Parathyroid adenoma (tissue), 2 donors: ENCODE data around the gene ADGRV1.
A peak's percentile ranks its signal among the peaks of the same experiment; 100 is the strongest.
"Not testable (repeated sequence)": the region's sequence is repeated elsewhere in the genome, so short reads cannot be mapped to it uniquely, and the experiment has no call there.

Source experiments
- H2AFZ ChIP-seq: fragments of 300-600 bp; sonication (generic); one replicate; pipeline ENCODE4 v1.7.0; 2017; ENCODE audit warnings: antibody characterized with exemption, mild to moderate bottlenecking
- H3K27ac ChIP-seq: fragments of 300-600 bp; sonication (generic); one replicate; pipeline ENCODE4 v1.7.0; 2017
- H3K27me3 ChIP-seq: fragments of 300-600 bp; sonication (generic); one replicate; pipeline ENCODE4 v1.7.0; 2017; ENCODE audit warnings: low read length; ENCODE audit not compliant: control insufficient read depth, insufficient read depth
- H3K36me3 ChIP-seq: fragments of 300-600 bp; sonication (generic); one replicate; pipeline ENCODE4 v1.7.0; 2017; ENCODE audit warnings: low read length; ENCODE audit not compliant: control insufficient read depth, insufficient read depth
- H3K4me1 ChIP-seq: fragments of 300-600 bp; sonication (generic); one replicate; pipeline ENCODE4 v1.7.0; 2017; ENCODE audit warnings: control low read depth
- H3K4me2 ChIP-seq: fragments of 300-600 bp; sonication (generic); one replicate; pipeline ENCODE4 v1.7.0; 2017; ENCODE audit warnings: low read length
- H3K4me3 ChIP-seq: fragments of 300-600 bp; sonication (generic); one replicate; pipeline ENCODE4 v1.7.0; 2017; ENCODE audit warnings: low read depth, low read length
- H3K79me2 ChIP-seq: fragments of 300-600 bp; sonication (generic); one replicate; pipeline ENCODE4 v1.7.0; 2017; ENCODE audit warnings: control low read depth
- H3K9ac ChIP-seq: fragments of 300-600 bp; sonication (generic); one replicate; pipeline ENCODE4 v1.7.0; 2017; ENCODE audit warnings: mild to moderate bottlenecking
- H3K9me3 ChIP-seq: fragments of 300-600 bp; sonication (generic); one replicate; pipeline ENCODE4 v1.7.0; 2017; ENCODE audit warnings: low read length; ENCODE audit not compliant: control insufficient read depth
- TF ChIP-seq, protein P1 (sequence below): fragments of 300-600 bp; sonication (generic); IDR thresholded peaks from one replicate; pipeline ENCODE4 v1.7.0; 2017; ENCODE audit warnings: antibody characterized with exemption, mild to moderate bottlenecking
- donor health status: primary hyperparathyroidism.

ADGRV1 gene

DNA sequence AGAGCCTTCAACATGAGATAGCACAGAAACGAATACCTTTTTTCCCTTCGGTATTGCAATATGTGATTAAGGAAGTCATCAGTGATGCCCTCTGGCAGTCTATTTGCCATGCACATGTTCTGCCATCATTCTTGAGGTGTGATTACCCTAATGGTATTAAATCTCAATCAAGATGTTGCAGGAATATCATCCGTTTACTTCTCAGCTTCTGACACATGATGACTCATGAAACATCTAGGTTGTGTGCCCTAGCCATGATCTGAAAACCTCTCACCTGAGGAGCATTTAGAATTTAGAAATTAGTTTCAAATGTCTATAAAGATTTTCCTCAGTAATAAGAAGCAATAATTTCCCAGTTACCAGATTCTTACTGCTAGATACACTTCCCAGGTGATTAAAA is 209.1 kb downstream of the ADGRV1 start:
- no peak overlapping the region for H3K4me3 ChIP-seq
- no peaks in the 10 kb centered on the region for H3K36me3 ChIP-seq
- H3K27ac ChIP-seq: no peak overlapping the region
- H2AFZ ChIP-seq: no peak overlapping the region
- H3K9ac ChIP-seq: no peak overlapping the region
- H3K79me2 ChIP-seq: no peaks in the 10 kb centered on the region
- H3K4me2 ChIP-seq: no peak overlapping the region
- TF ChIP-seq, protein P1, sequence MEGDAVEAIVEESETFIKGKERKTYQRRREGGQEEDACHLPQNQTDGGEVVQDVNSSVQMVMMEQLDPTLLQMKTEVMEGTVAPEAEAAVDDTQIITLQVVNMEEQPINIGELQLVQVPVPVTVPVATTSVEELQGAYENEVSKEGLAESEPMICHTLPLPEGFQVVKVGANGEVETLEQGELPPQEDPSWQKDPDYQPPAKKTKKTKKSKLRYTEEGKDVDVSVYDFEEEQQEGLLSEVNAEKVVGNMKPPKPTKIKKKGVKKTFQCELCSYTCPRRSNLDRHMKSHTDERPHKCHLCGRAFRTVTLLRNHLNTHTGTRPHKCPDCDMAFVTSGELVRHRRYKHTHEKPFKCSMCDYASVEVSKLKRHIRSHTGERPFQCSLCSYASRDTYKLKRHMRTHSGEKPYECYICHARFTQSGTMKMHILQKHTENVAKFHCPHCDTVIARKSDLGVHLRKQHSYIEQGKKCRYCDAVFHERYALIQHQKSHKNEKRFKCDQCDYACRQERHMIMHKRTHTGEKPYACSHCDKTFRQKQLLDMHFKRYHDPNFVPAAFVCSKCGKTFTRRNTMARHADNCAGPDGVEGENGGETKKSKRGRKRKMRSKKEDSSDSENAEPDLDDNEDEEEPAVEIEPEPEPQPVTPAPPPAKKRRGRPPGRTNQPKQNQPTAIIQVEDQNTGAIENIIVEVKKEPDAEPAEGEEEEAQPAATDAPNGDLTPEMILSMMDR: no peak
- H3K4me1 ChIP-seq: no peaks in the 10 kb centered on the region
- no peaks in the 10 kb centered on the region for H3K27me3 ChIP-seq
- no peaks in the 10 kb centered on the region for H3K9me3 ChIP-seq

DNA sequence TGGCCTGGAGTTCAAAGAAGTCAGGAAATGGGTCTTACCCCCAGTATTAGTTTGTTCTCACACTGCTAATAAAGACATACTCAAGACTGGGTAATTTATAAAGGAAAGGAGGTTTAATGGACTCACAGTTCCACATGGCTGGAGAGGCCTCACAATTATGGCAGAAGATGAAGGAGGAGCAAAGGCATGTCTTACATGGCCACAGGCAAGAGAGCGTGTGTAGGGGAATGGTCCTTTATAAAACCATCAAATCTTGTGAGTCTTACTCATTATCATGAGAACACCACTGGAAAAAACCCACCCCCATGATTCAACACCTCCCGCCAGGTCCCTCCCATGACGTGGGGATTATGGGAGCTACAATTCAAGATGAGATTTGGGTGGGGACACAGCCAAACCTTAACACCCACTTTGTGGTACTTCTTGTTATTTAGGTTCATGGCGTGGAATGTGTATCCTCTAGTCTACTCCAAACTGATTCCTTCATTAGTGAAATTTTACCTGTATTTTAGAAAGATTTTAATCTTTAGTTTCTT is 211.5 kb downstream of the ADGRV1 start:
- not testable (repeated sequence) for H3K27me3 ChIP-seq, H3K4me2 ChIP-seq, H3K27ac ChIP-seq, H3K9me3 ChIP-seq, H3K79me2 ChIP-seq, H3K9ac ChIP-seq, H3K4me3 ChIP-seq, H3K4me1 ChIP-seq, H2AFZ ChIP-seq, H3K36me3 ChIP-seq

DNA sequence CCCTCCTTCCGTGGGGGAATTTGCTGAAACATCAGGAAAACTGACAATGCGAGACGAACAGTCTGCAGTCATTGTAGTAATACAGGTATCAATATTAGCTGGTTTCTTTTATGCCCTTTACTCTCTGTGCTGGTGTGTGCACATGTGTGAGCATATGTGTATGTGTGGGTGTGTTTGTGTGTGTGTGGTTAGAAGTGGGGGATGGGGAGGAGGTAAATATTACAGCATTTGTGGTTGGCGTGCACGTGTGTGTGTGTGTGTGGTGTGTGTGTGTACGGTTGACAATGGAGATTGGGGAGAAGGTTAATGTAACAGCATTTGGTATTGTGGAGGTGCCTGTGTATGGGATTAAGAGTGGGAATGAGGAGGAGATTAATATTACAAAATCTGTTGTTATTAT is 219.4 kb downstream of the ADGRV1 start:
- no peak overlapping the region for H3K27ac ChIP-seq
- H3K36me3 ChIP-seq: no peaks in the 10 kb centered on the region
- H3K9me3 ChIP-seq: no peaks in the 10 kb centered on the region
- no peak overlapping the region for H3K4me3 ChIP-seq
- H3K4me1 ChIP-seq: no peaks in the 10 kb centered on the region
- no peak overlapping the region for H3K9ac ChIP-seq
- H3K4me2 ChIP-seq: no peak overlapping the region
- H2AFZ ChIP-seq: no peak overlapping the region
- TF ChIP-seq, protein P1: no peak
- H3K27me3 ChIP-seq: no peaks in the 10 kb centered on the region
- no peaks in the 10 kb centered on the region for H3K79me2 ChIP-seq

DNA sequence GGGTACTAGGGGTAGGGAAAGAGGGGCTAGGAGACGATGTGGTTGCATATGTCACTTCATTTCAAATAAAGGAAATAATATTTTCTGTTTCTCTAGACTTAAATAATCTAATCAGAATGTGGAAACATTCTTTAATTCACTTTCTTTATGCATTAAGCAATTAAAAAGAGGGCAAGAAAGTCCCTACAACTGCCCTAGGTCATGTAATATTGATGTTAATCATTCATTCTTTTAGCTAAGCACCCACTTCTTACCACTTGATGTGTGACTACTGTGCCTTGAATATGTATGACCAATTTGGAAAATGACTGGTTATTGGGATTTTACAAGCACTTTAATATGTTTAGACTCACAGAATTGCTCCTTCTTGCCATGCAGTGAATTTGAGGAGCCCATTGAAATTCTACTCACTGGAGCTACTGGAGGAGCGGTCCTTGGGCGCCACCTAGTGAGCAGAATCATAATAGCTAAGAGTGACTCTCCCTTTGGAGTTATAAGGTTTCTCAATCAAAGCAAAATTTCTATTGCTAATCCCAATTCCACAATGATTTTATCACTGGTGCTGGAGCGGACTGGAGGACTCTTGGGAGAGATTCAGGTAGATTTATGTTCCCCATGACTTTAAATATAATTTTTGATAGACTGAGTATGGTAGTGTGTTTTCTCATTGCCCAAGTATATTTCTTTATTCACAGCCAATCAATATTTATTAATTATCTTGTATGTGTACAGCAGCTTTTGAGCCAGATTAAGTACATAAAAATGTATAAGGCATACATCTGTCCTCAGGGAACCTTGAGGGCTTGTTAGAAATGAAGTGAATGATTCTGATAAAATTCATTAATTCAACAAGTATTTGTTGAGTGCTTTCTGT is 225.1 kb downstream of the ADGRV1 start:
- Histone ChIP-seq H3K9ac (no peak overlapping the region), H2AFZ (no peak overlapping the region), H3K36me3 (no peaks in the 10 kb centered on the region), H3K27me3 (no peaks in the 10 kb centered on the region), H3K27ac (no peak overlapping the region), H3K4me3 (no peak overlapping the region), H3K4me1 (no peaks in the 10 kb centered on the region), H3K4me2 (no peak overlapping the region), H3K9me3 (no peaks in the 10 kb centered on the region), H3K79me2 (no peaks in the 10 kb centered on the region)
- TF ChIP-seq, protein P1: peak; percentile 87

DNA sequence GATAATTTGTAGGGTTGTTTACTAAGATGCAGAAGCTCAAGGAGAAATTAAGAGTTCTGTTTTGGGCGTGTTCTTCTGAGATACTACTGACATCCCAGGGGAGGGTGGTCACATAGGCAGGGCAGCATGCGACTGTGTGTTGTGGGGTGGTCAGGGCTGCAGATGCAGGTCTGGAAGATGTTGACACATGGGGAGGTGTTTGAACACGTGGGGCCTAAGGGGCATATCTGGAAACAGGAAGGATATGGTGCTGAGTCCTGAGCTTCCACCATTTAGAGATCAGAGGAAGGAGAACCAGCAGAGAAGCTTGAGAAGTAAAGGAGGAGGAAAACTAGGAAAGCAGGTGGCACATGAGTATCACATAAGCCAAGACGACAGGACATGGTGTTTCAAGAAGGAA is 228.2 kb downstream of the ADGRV1 start:
- Histone ChIP-seq H3K4me3 (no peak overlapping the region), H3K4me1 (no peaks in the 10 kb centered on the region), H3K4me2 (no peak overlapping the region), H3K9ac (no peak overlapping the region), H3K27ac (no peak overlapping the region), H3K36me3 (no peaks in the 10 kb centered on the region), H3K9me3 (no peaks in the 10 kb centered on the region), H3K27me3 (no peaks in the 10 kb centered on the region), H2AFZ (no peak overlapping the region), H3K79me2 (no peaks in the 10 kb centered on the region)
- TF ChIP-seq, protein P1: no peak
